Eye (tissue), 1 donor: ENCODE results near the gene FOXO3.

Experiments
- DNase-seq: peaks from one replicate; pipeline ENCODE4 v3.0.0-alpha.2; 2015

The FOXO3 gene

GRCh38 chr6:108556250-108556649, 4.5 kb upstream of the FOXO3 start:
- DNase-seq, result no peak

GRCh38 chr6:108556866-108557493, 3.7 kb upstream of the FOXO3 start:
- peak; percentile 82 for DNase-seq

GRCh38 chr6:108557494-108558371, 3.0 kb upstream of the FOXO3 start:
- DNase-seq, result peak; percentile 93

- DNase-seq, result peak; percentile 99
These were observed 2.2 kb upstream of the FOXO3 start for GRCh38 chr6:108558372-108559096.

- peak; percentile 96 for DNase-seq
These were observed 1.4 kb upstream of the FOXO3 start for GRCh38 chr6:108559097-108559883.

- peak; percentile 91 for DNase-seq
These were observed 744 bp upstream of the FOXO3 start for GRCh38 chr6:108559884-108560462.

GRCh38 chr6:108561309-108561647, 561 bp downstream of the FOXO3 start:
- DNase-seq, result peak; percentile 37

GRCh38 chr6:108561742-108562502, 1.2 kb downstream of the FOXO3 start:
- DNase-seq, result peak; percentile 72

GRCh38 chr6:108562503-108562993, 1.8 kb downstream of the FOXO3 start:
- DNase-seq, result peak; percentile 81

- peak; percentile 25 for DNase-seq
These were observed 2.6 kb downstream of the FOXO3 start for GRCh38 chr6:108563292-108563691.

- DNase-seq, result peak; percentile 30
These were observed 3.5 kb downstream of the FOXO3 start for GRCh38 chr6:108564178-108564577.

GRCh38 chr6:108565091-108565766, 4.5 kb downstream of the FOXO3 start:
- peak; percentile 4 for DNase-seq

- DNase-seq, result no peak
These were observed 5.2 kb downstream of the FOXO3 start for GRCh38 chr6:108565893-108566292.

- no peak for DNase-seq
These were observed 5.7 kb downstream of the FOXO3 start for GRCh38 chr6:108566406-108566805.

- no peak for DNase-seq
These were observed 7.4 kb downstream of the FOXO3 start for GRCh38 chr6:108568101-108568500.

GRCh38 chr6:108568551-108569305, 8.0 kb downstream of the FOXO3 start:
- no peak for DNase-seq

GRCh38 chr6:108570517-108570916, 9.8 kb downstream of the FOXO3 start:
- DNase-seq, result no peak

GRCh38 chr6:108574457-108575141, 13.9 kb downstream of the FOXO3 start:
- DNase-seq, result no peak

- DNase-seq, result no peak
These were observed 15.3 kb downstream of the FOXO3 start for GRCh38 chr6:108575905-108576494.
